ENCODE results near the gene ACO2. TPM values are rescaled to one million over a fixed set of nuclear protein-coding genes. Genes with fewer than 3 reads are reported as not detected.

ACO2 gene
- total RNA-seq, 4 donors from 2014 or later = 115 to 227 (median 132) TPM

GRCh38 chr22:41504397-41504796 lies 35.5 kb downstream of the ACO2 start:
- Histone ChIP-seq H3K36me3 (peaks cover 0 to 88% of the 10 kb centered on the region in 2 donors), H3K4me3 (no peak overlapping the region), H3K4me1 (peaks cover 0 to 72% (median 12%) of the 10 kb centered on the region in 3 donors), H3K9me3 (no peaks in the 10 kb centered on the region), H3K27me3 (no peaks in the 10 kb centered on the region), H3K27ac (peak overlapping the region in 3 of 4 donors; percentile 40 to 49 (median 46))
- no peak for TF ChIP-seq POLR2A (IDR thresholded peaks at IDR 0.05)
- no peak for TF ChIP-seq POLR2AphosphoS5 (IDR thresholded peaks at IDR 0.05)
- no peak for TF ChIP-seq EP300 (IDR thresholded peaks at IDR 0.05)
- TF ChIP-seq, protein P1, sequence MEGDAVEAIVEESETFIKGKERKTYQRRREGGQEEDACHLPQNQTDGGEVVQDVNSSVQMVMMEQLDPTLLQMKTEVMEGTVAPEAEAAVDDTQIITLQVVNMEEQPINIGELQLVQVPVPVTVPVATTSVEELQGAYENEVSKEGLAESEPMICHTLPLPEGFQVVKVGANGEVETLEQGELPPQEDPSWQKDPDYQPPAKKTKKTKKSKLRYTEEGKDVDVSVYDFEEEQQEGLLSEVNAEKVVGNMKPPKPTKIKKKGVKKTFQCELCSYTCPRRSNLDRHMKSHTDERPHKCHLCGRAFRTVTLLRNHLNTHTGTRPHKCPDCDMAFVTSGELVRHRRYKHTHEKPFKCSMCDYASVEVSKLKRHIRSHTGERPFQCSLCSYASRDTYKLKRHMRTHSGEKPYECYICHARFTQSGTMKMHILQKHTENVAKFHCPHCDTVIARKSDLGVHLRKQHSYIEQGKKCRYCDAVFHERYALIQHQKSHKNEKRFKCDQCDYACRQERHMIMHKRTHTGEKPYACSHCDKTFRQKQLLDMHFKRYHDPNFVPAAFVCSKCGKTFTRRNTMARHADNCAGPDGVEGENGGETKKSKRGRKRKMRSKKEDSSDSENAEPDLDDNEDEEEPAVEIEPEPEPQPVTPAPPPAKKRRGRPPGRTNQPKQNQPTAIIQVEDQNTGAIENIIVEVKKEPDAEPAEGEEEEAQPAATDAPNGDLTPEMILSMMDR (IDR thresholded peaks at IDR 0.05) = no peak
- ATAC-seq = peak; percentile 63
- WGBS, 2 donors (ENCODE audit: low coverage in 1 of 2) = 48 to 53% methylated on average over 6 to 7 of the region's 7 CpGs

GRCh38 chr22:41504816-41505215 lies 35.9 kb downstream of the ACO2 start:
- no peak for ATAC-seq

DNA sequence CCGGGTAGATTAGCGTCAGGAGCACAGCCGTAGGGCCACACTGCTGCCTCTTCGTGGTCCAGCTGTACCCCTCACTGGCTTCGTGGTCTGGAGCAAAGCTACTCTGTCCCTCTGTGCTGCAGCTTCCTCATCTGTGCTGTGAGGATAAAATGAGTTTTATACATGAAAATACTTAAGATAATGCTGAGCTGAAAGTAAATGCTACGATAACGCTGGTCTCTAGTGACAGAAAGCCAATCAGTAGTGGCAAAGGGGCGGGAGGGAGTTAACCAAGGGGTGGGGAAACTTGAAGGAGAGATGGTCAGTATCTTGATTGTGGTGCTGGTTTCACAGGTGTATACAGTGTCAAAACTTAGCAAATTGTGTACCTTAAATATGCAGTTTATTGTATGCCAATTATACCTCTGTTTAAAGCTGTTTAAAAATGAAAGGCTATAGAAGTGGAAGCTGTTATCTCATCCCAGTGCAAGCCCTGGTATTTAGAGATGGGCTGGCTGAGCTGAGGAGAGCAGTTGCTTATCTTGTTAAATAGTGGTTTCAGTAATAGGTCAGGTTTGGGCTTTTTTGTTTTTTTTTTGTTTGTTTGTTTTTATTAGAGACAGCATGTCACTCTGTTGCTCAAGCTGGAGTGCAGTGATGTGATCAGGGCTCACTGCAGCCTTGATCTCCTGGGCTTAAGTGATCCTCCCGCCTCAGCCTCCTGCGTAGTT lies 36.7 kb downstream of the ACO2 start:
- TF ChIP-seq, protein P1 (IDR thresholded peaks at IDR 0.05) = no peak
- TF ChIP-seq POLR2AphosphoS5 (IDR thresholded peaks at IDR 0.05) = no peak
- TF ChIP-seq EP300 (IDR thresholded peaks at IDR 0.05) = no peak
- no peak for TF ChIP-seq POLR2A (IDR thresholded peaks at IDR 0.05)
- Histone ChIP-seq H3K27ac (peak overlapping the region in 2 of 4 donors; percentile 40 to 49), H3K4me1 (peaks cover 0 to 78% (median 12%) of the 10 kb centered on the region in 3 donors), H3K4me3 (no peak overlapping the region), H3K36me3 (peaks cover 0 to 88% of the 10 kb centered on the region in 2 donors), H3K27me3 (no peaks in the 10 kb centered on the region), H3K9me3 (no peaks in the 10 kb centered on the region)
- no peak for ATAC-seq
- 84 to 86% methylated on average over 5 to 8 of the region's 10 CpGs for WGBS, 2 donors (ENCODE audit: low coverage in 1 of 2)

More at GRCh38 chr22:41504816-41505215, 35.9 kb downstream of the ACO2 start:
- no peaks in the 10 kb centered on the region for H3K9me3 ChIP-seq
- 57% methylated on average over 4 of the region's 4 CpGs; no CpG with 5 or more reads in 1 of the 2 donors for WGBS, 2 donors (ENCODE audit: low coverage in 1 of 2)
- H3K27ac ChIP-seq = peak overlapping the region in 2 of 4 donors; percentile 40 to 49
- no peaks in the 10 kb centered on the region for H3K27me3 ChIP-seq
- no peak overlapping the region for H3K4me3 ChIP-seq
- peaks cover 0 to 88% of the 10 kb centered on the region in 2 donors for H3K36me3 ChIP-seq
- TF ChIP-seq EP300 (IDR thresholded peaks at IDR 0.05) (no peak), POLR2AphosphoS5 (IDR thresholded peaks at IDR 0.05) (no peak), POLR2A (IDR thresholded peaks at IDR 0.05) (no peak)
- TF ChIP-seq, protein P1 (IDR thresholded peaks at IDR 0.05) = no peak
- H3K4me1 ChIP-seq = peaks cover 0 to 72% (median 12%) of the 10 kb centered on the region in 3 donors

DNA sequence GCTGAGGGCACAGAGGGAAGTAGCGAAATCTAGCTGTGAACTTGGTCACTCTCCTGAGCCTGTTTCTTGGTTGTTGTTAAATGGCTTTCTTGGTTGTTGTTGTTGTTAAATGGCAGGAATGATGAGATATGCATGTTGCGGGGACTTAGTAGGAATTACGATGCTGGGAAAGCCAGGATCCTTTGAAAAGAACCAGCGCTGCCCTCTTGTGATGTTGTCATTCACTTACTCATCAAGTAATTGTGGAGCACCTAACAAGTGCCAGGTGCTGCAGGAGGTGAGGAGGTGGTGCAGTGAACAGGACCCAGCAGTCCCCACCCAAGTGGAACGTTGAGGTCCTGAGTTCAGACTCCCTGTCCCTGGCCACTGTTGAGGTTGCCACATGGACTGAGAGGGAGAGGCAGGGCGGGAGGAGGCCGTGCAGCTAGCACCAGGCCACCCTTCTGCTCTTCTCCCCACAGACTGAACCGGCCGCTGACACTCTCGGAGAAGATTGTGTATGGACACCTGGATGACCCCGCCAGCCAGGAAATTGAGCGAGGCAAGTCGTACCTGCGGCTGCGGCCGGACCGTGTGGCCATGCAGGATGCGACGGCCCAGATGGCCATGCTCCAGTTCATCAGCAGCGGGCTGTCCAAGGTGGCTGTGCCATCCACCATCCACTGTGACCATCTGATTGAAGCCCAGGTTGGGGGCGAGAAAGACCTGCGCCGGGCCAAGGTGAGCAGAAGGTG lies 38.6 kb downstream of the ACO2 start:
- H3K36me3 ChIP-seq = peaks cover 0 to 82% of the 10 kb centered on the region in 2 donors
- no peak overlapping the region for H3K4me3 ChIP-seq
- ATAC-seq = no peak
- H3K27ac ChIP-seq = peak overlapping the region in 3 of 4 donors; percentile 65 to 80 (median 78)
- WGBS, 2 donors (ENCODE audit: low coverage in 1 of 2) = 65 to 80% methylated on average over 1 to 4 of the region's 23 CpGs
- no peaks in the 10 kb centered on the region for H3K27me3 ChIP-seq
- H3K9me3 ChIP-seq = no peaks in the 10 kb centered on the region
- TF ChIP-seq EP300 (IDR thresholded peaks at IDR 0.05) = no peak
- TF ChIP-seq POLR2A (IDR thresholded peaks at IDR 0.05) = no peak
- no peak for TF ChIP-seq POLR2AphosphoS5 (IDR thresholded peaks at IDR 0.05)
- TF ChIP-seq, protein P1 (IDR thresholded peaks at IDR 0.05) = no peak
- peaks cover 3 to 87% (median 16%) of the 10 kb centered on the region in 3 donors for H3K4me1 ChIP-seq
